ENCODE results near the gene OBSCN.
A peak's percentile ranks its signal among the peaks of the same experiment; 100 is the strongest.
"Not testable (repeated sequence)": the region's sequence is repeated elsewhere in the genome, so short reads cannot be mapped to it uniquely, and the experiment has no call there.

OBSCN gene

DNA sequence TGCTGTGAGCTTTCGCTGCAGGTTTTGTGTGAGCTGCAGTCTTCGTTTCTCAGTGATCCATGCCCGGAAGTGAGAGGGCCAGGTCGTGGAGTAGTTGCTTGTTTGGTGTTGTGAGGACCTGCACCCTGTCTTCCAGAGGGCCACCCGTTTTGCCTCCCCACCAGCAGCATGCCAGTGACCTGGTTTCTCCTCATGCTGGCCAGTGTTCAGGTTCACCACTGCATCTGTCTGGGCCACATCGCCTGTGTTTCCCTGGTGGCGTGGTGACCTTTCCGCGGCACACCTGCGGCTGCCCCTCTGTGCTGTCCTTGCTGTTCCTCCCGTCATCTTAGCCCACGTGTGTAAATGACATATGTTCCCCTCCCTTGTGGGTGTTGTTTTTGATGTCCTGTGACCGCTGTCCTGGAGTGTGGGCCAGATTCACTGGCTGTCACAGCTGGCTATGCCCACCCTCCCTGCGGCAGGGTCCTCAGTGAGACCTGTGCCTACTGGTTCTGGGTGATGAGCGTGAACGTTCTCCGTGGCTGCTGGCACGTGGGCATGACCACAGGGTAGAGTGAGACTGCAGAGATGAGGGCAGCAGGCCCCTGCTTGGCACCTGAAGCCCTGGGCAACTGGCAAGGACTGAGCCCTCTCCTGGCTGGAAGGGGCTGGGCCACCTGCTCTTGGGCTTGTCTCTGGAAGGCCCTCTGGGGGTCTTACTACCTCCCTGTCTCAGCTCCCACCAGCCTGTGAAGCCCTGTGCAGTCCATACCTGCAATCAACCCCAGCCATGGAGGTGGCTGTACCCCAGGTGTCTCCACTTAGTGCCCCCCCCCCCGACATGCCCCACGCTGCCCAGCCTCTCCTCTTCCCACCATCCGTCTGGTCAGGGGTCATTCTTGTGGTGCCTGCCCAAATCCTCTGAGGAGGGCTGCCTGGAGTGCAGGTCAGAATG is 35.0 kb upstream of the OBSCN start:
- DNase-seq: no peak

DNA sequence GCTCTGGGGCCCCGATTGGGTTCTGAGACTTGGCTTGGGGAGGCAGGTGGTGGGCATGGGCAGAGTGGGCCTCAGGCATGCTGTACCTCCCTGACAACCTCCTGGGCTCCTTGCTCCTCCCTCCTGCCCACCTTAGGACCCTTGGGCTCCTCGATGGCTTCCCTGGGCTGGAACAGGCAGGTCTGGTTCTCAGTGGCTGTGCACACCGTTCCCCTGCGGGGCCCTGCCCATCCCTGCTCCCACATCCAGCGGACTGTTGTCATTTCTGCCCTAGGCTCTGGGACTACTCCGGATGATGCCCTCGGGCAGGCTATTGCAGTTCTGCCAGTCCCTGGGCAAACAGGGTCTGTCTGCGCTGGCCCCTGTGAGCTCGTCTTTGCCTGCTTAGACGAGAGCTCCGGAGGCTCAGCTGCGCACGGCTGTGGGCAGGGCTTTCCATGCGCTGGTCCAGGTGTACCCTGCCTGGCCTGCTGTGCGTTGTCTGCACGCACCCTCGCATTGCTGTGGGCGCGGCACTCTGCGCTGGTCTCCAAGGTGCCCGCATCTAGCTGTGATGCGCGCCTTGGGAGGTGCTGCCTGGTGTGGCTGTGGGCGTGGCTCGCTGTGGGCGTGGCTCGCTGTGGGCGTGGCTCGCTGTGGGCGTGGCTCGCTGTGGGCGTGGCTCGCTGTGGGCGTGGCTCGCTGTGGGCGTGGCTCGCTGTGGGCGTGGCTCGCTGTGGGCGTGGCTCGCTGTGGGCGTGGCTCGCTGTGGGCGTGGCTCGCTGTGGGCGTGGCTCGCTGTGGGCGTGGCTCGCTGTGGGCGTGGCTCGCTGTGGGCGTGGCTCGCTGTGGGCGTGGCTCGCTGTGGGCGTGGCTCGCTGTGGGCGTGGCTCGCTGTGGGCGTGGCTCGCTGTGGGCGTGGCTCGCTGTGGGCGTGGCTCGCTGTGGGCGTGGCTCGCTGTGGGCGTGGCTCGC is 34.0 kb upstream of the OBSCN start:
- not testable (repeated sequence) for DNase-seq

DNA sequence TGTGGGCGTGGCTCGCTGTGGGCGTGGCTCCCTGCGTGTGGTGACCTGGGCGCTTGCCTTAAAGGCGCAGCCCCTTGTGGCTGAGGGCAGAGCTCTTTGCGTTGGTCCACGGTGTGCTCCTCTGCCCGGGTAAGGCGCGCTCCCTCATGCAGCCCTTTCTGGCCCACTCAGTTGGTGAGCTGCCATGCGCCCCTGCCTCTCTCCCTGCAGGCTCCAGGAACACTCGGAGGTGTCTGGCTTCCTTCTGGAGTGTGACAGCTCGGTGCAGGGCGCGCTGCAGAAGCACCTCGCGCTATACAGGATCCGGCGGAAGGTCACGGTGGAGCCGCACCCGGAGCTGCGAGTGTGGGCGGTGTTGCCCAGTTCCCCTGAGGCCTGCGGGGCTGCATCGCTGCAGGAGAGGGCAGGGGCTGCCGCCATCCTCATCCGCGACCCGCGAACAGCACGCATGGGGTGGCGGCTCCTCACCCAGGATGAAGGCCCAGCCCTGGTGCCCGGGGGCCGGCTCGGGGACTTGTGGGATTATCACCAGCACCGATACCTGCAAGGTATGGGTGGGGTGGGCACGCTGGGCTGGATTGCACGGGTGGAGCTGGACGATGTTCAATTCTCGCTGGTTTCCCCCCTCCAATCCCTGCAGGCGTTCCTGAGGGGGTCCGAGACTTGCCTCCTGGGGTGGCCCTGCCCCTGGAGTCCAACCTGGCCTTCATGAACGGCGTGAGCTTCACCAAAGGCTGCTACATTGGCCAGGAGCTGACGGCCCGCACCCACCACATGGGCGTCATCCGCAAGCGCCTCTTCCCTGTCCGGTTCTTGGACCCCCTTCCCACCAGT is 33.1 kb upstream of the OBSCN start:
- no peak for DNase-seq

DNA sequence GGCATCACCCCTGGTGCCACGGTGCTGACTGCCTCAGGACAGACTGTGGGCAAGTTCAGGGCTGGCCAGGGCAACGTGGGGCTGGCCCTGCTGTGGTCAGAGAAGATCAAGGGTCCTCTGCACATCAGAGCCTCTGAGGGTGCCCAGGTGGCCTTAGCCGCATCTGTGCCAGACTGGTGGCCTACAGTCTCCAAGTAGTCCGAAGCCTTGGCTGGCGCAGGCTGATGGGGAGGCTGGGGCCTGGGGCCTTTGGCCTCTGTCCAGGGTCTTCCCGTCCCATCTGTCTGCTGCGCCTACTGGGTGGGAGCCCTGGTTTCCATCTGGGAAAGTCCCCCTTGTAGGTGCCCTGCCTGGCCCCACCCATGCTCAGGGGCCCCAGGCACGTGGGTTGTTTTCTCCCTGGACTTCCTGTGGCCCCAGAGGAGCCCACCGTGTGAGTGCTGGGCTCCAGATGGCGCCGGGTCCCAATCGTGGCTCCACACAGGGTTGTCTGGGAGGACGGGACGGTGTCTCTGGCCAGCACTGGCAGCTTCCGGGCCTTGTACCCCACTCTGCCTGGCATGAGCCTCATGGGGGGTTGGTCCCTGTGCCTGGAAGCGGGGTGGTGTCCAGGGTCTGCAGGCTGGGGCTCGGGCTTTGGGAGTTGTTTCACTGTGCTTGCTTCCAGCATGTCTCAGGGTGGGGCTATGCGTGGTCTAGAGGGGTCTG is 32.4 kb upstream of the OBSCN start:
- DNase-seq: no peak

DNA sequence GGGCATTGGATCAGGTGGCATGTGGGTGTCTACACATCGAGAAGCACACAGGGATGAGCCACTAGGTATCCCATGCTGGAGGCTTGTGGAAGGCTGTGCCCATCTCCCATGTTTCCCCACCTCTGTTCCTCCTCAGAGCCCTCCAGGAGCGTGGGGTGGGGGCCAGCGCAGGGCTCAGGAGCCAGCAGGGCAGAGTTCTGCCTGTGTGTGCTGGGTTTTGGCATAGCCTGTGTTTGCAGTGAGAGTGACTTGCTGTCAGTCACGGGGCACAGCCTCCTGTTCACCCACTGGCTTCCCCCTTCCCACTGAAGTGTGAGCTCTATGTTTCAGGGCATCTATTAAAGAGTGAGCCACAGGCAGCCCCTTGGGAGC is 31.8 kb upstream of the OBSCN start:
- DNase-seq: no peak

DNA sequence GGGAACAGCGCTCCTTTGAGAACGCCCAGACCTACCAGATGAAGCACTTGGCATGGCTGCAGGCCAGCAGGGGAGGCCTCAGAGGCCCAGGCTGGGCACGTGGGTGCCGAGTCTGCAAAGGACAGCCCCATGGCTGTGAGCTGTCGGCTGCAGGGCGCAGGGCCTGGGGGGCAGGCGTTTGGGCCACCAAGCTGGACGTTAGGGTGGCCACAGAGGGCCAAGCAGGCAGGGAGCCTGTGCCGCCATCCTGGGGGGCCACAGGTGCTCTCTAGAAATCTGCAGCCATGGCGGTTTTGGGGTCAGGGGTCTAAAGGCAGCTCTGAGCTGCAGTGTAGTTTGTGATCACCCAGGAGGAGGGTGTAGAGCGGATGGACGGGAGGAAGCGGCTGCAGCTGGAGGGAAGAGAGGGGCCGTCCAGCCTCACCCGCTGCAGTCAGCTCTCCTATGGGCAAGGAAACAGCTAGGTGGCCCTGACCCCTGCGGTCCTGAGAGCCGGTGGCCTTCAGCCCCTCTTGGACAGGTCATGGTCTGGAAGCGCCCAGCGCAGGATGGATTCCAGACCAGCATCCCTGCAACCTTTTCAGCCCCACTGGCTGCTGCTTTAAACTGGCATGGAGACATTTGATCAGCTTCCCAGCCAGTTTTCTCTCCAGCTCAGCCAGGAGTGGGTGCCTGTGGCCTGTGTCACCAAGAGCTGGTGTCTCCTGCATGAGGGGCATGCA is 31.2 kb upstream of the OBSCN start:
- no peak for DNase-seq

DNA sequence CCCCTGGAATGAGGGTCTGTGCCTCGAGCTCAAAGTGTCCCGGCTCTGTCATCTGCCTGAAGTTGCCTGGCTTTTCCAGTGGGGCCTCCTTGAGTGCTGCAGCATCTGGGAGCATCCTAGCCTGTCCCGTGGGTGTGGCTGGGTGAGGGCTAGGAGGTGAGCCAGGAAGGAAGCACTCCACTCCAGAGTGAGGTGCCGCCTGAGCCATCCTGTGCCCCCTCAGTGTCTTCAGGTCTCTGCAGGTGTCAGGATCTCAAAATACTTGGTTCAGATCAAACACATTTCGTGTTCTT is 30.7 kb upstream of the OBSCN start:
- no peak for DNase-seq

DNA sequence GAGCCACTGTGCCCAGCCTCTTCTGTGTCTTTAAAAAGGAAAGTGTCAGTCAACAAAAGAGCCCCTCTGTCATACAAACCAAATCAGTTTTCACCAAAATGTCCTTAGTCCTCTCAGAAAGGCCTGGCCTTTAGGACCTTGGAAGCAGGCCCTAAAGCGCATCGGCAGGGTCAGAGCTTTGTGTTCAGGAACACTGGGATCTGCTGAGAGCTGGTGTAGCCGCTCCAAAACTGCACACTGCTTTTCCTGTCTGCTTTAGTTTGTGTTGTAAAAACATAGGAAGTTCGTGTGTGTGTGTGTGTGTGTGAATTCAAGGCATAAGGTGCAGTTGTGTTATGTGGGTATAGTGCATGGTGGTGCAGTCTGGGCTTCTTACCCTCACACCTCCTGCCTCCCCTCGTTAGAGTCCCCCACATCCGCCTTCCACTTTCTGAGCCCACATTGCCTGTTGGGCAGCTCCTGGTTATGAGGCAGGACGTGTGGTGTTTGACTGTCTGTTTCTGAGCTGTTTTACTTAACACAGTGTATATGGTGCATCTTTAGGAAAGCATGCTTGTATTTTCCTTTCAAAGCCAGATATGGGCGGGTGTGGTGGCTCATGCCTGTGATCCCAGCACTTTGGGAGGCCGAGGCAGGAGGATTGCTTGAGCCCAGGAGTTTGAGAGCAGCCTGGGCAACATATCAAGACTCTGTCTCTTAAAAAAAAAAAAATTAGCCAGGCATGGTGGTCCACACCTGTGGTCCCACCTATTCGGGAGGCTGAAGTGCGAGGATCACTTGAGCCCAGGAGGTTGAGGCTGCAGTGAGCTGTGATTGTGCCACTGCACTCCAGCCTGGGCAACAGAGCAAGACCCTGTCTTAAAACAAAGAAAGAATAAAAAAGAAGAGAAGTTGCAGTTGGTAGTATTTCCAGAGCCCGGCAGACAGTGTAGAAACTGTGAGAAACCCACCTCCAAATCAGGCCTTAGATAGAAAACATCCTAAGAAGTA is 29.8 kb upstream of the OBSCN start:
- no peak for DNase-seq

DNA sequence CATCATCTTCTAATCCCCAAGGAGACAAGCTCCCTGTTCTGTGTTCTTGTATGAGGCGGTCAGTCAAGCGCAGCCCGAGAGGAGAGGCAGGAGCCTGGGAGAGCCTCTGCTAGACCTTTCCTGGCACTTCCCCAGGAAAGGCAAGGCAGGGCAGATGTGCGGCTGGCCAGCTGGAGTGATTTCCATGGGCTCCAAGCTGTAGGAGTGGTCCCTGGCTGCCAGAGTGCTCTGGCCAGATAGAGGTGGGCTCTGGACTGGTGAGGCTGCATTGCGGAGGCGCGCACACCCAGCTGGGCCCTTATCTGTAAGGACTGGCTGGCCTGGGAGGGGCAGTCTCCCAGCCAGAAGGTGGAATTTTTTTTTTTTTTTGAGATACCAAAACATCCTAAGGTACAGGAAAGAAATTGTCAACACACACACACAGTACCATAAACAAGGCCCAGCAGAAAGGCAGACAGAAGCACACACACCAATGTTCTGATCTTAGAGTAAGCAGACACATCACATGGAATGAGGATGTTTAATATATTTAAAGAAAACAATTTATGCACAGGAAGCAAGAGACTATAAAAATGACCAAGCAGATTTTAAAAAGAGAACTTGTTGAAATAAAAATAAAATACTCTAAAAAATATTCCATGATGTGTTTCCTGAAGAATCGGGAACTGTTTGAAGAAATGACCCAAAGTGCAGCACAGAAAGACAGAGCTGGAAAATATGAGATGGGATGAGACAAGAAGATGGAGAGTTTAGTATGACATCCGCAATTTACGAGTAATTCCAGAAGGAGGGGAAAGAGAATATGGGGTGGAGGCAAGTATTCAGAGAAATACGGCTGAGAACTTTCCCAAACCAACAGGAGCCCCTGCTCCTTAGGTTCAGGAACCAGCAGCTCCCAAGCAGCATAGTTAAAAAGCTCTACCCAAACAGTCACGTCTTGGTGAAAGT is 28.8 kb upstream of the OBSCN start:
- no peak for DNase-seq

DNA sequence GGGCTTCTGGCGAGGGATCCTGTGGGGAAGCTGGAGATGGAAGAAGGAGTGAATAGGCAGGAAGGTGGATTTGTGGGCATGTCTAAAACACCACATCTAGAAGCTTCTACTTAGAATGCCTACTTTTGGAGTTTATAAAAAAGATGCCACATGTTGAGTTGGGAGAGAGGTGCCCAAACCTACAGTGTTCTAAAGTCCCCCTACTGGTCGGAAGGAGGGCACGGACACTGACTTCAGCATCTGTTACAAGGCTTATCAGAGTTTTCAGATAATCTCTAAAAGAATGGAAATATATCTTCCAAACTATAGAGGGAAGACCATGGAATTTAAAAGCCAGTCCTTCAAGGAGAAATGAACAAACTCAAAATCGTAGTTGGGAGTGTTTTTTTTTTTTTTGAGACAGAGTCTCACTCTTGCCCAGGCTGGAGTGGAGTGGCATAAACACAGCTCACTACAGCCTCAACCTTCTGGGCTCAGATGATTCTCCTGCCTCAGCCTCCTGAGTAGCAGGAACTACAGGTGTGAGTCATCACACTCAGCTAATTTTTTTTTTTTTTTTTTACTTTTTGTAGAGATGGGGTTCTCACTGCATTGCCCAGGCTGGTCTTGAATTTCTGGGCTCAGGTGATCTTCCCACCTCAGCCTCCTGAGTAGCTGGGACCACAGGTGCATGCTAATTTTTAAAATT is 27.4 kb upstream of the OBSCN start:
- no peak for DNase-seq

DNA sequence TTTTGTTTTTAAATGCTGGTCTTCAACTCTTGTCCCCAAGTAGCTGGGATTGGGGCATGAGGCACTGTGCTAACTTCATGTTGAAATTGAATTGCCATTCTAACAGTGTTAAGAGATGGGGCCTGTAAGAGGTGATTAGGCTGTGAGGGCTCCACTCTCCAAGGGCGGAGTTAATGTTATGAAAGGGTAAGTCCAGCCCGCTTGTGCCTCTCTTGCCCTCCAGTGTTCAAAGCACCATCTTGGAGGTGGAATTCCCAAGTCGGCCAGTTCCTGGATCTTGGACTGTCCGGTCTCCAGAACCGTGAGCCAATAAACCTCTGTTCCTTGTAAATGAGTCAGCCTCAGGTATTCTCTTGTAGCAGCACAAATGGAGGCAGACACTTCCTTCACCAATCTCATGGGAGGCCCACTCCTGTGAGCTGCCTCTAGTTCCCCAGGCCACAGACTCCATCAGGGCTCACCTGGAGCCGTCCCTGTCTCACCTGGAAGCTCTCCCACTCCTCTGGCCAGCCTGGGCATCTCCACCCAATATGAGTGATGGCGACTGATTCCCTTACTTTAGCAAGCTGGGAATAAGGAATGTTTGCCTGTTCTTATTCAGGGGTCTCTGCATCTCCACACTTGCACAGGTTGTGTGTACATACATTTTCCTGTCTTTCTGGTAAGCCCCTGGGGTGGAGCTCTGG is 26.7 kb upstream of the OBSCN start:
- no peak for DNase-seq

DNA sequence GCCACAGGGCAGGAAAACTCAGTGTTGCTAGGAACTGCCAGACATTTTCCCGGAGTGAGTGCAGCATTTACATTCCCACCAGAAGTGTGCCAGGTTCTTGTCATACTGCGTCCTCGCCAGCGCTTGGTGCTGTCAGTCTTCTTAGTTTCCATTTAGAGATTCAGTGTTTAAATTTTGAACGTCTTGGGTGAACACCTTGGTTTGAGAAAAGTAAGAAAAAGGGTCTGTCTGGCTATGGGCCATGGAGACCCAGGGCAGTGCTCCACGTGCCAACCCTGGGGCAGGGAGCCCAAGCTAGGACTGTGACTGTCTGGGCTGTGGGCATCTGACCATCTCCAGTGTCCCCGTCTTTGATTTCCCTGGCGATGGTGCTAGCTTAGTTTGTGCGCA is 26.2 kb upstream of the OBSCN start:
- DNase-seq: no peak

DNA sequence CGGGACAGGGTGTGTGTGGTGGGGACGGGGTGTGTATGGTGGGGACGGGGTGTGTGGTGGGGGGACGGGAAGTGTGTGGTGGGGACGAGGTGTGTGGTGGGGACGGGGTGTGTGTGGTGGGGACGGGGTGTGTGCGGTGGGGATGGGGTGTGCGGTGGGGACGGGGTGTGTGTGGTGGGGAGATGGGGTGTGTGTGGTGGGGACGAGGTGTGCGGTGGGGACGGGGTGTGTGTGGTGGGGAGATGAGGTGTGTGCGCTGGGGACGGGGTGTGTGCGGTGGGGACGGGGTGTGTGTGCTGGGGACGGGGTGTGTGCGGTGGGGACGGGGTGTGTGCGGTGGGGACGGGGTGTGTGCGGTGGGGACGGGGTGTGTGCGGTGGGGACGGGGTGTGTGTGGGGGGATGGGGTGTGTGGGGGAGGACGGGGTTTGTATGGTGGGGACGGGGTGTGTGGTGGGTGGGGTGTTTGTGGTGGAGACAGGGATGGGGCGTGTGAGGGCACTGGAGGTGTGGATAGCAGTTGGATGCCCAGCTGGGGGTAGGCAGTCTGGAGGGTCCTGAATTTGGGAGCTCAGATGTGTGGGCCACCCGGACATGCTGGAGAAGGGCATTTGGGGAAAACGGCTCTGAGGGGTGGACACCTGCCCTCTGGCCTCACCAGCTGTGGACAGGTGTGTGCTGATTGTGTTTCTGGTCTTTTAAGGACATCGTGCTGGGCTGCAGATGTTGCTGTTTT is 25.4 kb upstream of the OBSCN start:
- no peak for DNase-seq

DNA sequence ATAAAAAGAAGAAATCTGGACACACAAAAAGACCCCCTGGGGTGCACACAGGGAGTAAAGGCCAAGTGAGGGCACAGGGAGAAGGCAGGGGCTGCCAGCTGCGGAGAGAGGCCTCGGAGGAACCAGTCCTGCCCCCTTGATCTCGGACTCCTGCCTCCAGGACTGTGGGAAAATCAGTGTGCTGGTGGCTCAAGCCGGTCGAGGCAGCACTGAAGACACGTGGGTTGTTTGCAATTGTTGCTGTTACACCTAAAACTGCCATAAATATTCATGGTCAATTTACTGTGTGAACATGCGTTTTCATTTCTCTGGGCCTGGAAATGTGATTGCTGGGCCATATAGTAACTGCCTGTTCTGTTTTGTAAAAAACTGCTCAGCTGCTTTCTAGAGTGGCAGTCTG is 23.7 kb upstream of the OBSCN start:
- no peak for DNase-seq

DNA sequence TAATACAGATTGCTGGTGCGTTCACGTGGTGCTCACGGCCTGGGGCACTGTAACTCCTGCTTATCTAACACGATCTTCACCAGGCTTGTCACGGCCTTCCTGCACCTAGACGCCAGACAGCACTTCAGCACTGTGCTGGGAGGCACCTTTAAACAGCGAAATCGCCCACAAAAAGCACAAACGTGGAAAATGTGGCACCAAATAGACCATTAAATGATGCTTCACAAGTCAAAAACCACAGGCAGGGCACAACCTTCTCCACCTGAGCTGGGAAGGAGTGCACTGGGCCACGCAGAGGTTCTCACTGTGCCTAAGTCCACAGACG is 22.2 kb upstream of the OBSCN start:
- peak; percentile 46 for DNase-seq

DNA sequence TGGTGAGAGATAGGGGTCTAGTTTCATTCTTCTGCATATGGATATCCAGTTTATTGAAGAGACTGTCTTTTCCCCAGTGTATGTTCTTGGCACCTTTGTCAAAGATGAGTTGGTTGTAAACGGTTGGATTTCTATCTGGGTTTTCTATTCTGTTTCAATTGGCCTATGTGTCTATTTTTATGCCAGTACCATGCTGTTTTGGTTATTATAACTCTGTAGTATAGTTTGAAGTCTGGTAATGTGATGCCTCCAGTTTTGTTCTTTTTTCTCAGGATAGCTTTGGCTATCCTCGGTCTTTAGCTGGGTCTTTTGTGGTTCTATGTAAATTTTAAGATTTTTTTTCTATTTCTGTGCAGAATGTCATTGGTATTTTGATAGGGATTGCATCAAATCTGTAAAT is 19.6 kb upstream of the OBSCN start:
- DNase-seq: not testable (repeated sequence)

DNA sequence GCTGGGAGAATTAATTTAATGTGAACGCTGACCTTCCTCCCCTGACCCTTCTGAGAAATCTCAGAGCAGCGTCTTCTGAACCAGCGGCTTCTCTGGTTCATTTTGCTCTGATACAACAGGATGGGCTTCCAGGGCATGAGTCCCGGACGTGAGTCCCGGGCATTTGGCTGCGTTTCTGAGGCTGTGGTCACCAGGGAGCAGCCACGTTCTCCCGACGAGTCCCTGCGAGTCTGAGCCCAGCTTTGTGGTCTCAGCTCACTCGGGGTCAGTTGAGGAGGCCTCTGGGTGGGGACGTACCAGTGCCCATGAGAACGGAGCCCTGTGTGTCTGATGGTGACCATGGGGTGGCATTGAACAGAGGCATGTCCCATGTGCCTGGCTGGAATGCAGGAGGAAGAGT is 17.7 kb upstream of the OBSCN start:
- DNase-seq: no peak

DNA sequence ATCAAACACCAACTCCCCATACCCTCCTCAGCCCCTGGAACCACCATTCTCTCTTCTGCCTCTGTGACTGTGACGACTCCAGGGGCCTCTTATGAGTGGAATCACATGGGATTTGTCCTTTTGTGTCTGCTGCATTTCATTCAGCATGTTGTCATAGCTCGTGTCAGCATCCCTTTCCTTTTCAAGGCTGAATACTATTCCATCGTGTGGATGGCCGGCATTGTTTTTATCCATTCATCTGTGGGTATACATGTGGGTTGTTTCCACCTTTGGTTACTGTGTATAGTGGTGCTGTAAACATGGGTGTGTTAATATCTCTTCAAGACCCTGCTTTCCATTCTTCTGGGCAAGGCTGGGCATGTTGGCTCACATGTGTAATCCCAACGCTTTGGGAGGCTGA is 17.1 kb upstream of the OBSCN start:
- no peak for DNase-seq

Data from activated CD4-positive, alpha-beta T cell treated with anti-CD3 and anti-CD28 coated beads, Interleukin-2, amount 50 U/mL, for 1 hour (primary cell).